Stimulated activated naive CD4-positive, alpha-beta T cell treated with Interleukin-2 at 50 U/mL for 16 hours (primary cell): ENCODE results near the gene NUTM2E.
"Not testable (repeated sequence)": the region's sequence is repeated elsewhere in the genome, so short reads cannot be mapped to it uniquely, and the experiment has no call there.

Source experiments
- DNase-seq: peaks from one replicate; lab custom pipeline; 2025; lab: John Stamatoyannopoulos, UW

Gene NUTM2E

DNA sequence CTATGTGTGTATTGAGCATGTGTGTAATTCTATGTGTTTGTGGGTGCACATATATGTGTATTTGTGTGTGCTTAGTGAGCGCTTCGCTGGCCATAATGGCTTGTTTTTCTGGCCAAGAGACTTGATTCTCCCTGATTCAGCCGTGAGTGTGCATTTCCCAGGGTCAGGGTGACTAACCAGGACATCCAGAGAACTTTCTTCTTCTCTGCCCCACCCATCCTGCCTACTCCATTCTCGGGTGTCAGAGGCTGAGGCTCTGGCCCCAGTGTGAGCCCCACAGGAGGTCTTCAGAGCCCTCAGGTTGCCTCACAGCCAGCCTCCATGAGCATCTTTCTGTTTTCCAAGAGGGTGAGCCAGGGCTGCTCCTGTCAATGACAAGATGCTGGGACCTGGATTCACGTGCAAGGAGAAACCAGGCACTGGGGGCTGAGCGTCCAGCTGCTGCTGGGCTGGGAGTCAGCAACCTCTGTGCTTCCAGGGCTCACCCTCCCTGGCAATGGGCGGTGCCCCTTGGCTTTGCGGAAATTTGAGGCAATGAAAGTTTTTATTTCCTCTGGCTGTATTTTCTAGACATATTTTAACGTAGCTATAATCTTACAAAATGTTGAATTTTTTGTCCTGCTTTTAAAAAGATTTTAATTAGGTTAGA is 40.5 kb downstream of the NUTM2E start:
- DNase-seq = not testable (repeated sequence)

DNA sequence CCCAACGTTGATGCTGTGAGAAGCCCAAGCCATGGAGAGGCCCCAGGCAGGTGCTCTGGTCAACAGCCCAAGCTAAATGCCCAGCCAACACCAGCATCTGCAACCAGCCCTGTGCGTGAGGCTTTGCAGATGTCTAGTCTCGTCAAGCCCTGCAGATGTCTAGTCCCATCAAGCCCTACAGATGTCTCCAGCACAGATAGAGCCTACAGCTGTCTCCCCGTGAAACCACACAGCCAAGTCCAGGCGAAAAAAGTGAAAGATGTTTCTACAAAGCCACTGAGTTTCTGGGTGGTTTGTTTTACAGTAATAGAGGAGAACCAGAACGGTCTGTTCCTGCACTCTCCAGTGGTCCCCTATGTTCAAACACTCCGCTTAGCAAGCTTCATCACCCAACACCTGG is 41.5 kb downstream of the NUTM2E start:
- not testable (repeated sequence) for DNase-seq

DNA sequence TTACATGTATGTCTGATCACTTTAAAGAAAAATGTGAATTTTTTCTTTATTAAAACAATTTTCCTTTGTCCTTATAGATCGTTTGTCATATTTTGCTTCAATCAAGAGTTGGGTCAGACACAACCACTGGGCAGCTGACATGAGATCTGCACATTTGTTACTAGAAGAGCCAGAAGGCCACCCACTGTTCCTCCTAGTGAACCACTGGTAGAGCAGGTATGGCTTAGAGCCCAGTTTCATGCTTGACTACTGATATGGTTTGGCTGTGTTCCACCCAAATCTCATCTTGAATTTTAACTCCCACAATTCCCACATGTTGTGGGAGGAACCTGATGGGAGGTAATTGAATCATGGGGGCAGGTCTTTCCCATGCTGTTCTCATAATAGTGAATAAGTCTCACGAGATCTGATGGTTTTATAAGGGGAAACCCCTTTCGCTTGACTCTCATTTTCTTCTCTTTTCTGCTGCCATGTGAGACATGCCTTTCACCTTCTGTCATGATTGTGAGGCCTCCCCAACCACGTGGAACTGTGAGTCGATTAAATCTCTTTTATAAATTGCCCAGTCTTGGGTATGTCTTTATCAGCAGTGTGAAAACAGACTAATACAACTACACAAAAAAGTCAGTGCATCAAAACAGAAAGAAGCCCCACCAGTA is 43.0 kb downstream of the NUTM2E start:
- not testable (repeated sequence) for DNase-seq

DNA sequence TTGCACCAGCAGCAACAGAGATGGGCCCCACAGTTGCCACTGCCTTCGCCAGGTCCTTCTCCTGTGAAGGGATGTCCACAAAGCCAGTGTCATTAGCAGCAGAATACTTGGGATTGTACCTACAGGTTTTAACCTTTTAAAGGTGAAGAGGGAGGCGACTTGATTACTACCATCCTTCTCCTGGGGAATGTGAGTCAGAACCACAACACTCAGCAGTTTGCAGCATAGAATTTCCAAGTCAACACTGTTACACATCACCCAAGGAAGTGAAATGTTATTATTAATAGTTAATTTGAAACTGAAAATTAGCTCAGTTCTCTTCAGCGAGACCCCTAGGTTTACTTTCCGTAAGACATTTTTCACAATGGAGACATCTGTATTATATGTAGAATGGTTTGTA is 45.2 kb downstream of the NUTM2E start:
- not testable (repeated sequence) for DNase-seq
